Osteoblast (primary cell): ENCODE data around the gene S100A7. TPM values are rescaled to one million over a fixed set of nuclear protein-coding genes. Genes with fewer than 3 reads are reported as not detected.
"Not testable (repeated sequence)": the region's sequence is repeated elsewhere in the genome, so short reads cannot be mapped to it uniquely, and the experiment has no call there.

ENCODE experiments used
- DNase-seq: peaks from one replicate; pipeline ENCODE4 v3.0.0; 2011; ENCODE audit warnings: low spot score, mixed read lengths; ENCODE audit not compliant: insufficient read length; ENCODE audit errors: missing footprints
- H2AFZ ChIP-seq: 2 replicates; pipeline ENCODE4 v1.6.0; 2011; ENCODE audit warnings: mild to moderate bottlenecking, low read length
- H3K27ac ChIP-seq: 2 replicates; pipeline ENCODE4 v1.5.1; 2011; ENCODE audit warnings: mild to moderate bottlenecking, low read depth, low read length, moderate library complexity
- H3K27me3 ChIP-seq: 2 replicates; pipeline ENCODE4 v1.6.0; 2012; ENCODE audit warnings: mild to moderate bottlenecking, control low read depth, inconsistent platforms, low read length, moderate library complexity; ENCODE audit not compliant: insufficient read depth
- H3K36me3 ChIP-seq: 2 replicates; pipeline ENCODE4 v1.5.1; 2011; ENCODE audit warnings: mild to moderate bottlenecking, low read length, control low read depth, moderate library complexity; ENCODE audit not compliant: insufficient read depth
- H3K4me1 ChIP-seq: 2 replicates; pipeline ENCODE4 v1.5.1; 2011; ENCODE audit warnings: mild to moderate bottlenecking, low read length, control low read depth, moderate library complexity; ENCODE audit not compliant: insufficient read depth
- H3K4me2 ChIP-seq: 2 replicates; pipeline ENCODE4 v1.6.0; 2011; ENCODE audit warnings: mild to moderate bottlenecking, low read length; ENCODE audit not compliant: insufficient read depth
- H3K4me3 ChIP-seq: fragments of 200-600 bp; sonication (generic); 3 replicates; pipeline ENCODE4 v1.5.1; 2012; ENCODE audit warnings: mild to moderate bottlenecking, low read length, inconsistent platforms; ENCODE audit not compliant: insufficient read depth
- H3K79me2 ChIP-seq: 2 replicates; pipeline ENCODE4 v1.6.0; 2012; ENCODE audit warnings: mild to moderate bottlenecking, low read length, control low read depth, inconsistent platforms; ENCODE audit not compliant: insufficient read depth
- H3K9me3 ChIP-seq: 2 replicates; pipeline ENCODE4 v1.5.1; 2011; ENCODE audit warnings: low read depth, low read length, control low read depth
- H4K20me1 ChIP-seq: 2 replicates; pipeline ENCODE4 v1.6.0; 2012; ENCODE audit warnings: mild to moderate bottlenecking, low read length, control low read depth; ENCODE audit not compliant: insufficient read depth
- total RNA-seq: library from RNA; depleted of rRNA; stranded (reverse); fragments of >200 nt; gene quantifications from 2 replicates; pipeline ENCODE4 v1.2.3, GENCODE V29; 2012
- TF ChIP-seq, protein P1 (sequence below): IDR thresholded peaks from 2 replicates; pipeline ENCODE4 v1.5.1; 2011; ENCODE audit warnings: mild to moderate bottlenecking, low read depth, low read length, moderate library complexity; ENCODE audit errors: extremely low read depth

The S100A7 gene
- total RNA-seq, 1 donor, result not detected

DNA sequence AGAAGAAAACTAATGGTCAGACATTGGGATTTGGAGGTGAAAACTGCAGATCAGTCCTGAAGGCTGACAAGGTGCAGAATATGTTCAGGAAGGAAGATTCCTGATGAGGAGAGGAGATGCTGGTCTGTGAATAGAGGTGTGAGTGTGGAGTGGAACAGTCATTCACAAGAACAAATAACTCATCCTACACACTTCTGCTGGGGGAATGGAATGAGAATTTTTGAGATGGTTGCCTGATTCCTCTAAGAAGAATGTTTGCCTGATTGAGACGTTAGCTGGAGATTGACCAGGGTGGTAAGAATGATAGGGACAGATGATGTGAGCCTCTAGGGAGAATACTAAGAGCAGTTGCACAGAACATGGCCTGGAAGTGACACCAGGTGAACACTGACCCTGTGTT is 4.1 kb downstream of the S100A7 start:
- Histone ChIP-seq H3K4me3 (no peak overlapping the region), H3K79me2 (no peaks in the 10 kb centered on the region), H3K27me3 (peaks cover under 1% of the 10 kb centered on the region), H2AFZ (no peak overlapping the region), H3K27ac (no peak overlapping the region), H4K20me1 (no peaks in the 10 kb centered on the region), H3K36me3 (no peaks in the 10 kb centered on the region), H3K4me1 (no peaks in the 10 kb centered on the region), H3K9me3 (no peaks in the 10 kb centered on the region), H3K4me2 (no peak overlapping the region)
- TF ChIP-seq, protein P1, sequence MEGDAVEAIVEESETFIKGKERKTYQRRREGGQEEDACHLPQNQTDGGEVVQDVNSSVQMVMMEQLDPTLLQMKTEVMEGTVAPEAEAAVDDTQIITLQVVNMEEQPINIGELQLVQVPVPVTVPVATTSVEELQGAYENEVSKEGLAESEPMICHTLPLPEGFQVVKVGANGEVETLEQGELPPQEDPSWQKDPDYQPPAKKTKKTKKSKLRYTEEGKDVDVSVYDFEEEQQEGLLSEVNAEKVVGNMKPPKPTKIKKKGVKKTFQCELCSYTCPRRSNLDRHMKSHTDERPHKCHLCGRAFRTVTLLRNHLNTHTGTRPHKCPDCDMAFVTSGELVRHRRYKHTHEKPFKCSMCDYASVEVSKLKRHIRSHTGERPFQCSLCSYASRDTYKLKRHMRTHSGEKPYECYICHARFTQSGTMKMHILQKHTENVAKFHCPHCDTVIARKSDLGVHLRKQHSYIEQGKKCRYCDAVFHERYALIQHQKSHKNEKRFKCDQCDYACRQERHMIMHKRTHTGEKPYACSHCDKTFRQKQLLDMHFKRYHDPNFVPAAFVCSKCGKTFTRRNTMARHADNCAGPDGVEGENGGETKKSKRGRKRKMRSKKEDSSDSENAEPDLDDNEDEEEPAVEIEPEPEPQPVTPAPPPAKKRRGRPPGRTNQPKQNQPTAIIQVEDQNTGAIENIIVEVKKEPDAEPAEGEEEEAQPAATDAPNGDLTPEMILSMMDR, result no peak
- DNase-seq, result no peak

DNA sequence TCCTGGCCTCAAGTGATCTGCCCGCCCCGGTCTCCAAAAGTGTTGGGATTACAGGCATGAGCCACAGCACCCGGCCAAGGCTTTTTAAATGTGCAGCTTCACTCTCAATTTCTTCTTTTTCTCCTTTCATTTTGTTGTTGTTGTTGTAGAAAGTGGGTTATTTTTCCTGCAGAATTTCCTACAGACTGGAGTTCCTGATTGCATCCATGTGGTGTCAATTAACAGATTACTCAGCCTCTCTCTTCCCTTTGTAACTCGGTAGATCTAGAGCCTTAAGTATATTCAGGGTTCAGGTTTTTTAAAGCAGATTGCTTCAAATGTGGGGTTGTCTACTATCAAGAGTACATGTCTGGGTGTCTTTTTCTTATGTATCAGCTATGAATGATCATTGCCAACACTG is 11.6 kb downstream of the S100A7 start:
- not testable (repeated sequence) for H4K20me1 ChIP-seq, H3K4me2 ChIP-seq, H3K9me3 ChIP-seq, H3K4me1 ChIP-seq, H2AFZ ChIP-seq, H3K27ac ChIP-seq, H3K4me3 ChIP-seq, DNase-seq, H3K79me2 ChIP-seq, H3K27me3 ChIP-seq, H3K36me3 ChIP-seq

DNA sequence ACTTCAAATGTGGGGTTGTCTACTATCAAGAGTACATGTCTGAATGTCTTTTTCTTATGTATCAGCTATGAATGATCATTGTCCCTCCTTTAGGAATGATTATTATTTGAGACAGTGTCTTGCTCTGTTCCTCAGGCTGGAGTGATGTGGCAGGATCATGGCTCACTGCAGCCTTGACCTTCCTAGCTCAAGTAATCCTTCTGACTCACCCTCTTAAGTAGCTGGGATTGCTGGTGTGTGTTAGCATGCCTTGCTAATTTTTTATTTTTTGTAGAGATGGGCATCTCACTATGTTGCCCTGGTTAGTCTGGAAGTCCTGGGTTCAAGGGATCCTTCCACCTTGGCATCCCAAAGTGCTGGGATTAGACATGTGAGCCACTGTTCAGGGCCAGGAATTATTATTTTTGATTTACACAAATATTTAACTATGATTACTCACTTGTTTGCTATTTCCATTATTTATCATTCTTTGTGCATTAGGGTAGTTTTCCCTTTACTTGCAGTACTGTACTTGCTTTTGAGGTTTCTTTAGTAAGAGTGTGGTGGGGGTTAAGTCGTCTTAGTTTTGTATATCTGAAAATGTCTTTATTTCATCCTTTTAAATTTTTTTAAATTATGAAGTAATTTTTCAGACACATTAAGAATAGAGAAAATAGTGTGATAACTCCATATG is 12.8 kb downstream of the S100A7 start:
- no peaks in the 10 kb centered on the region for H4K20me1 ChIP-seq
- no peak overlapping the region for H3K27ac ChIP-seq
- H2AFZ ChIP-seq, result no peak overlapping the region
- no peaks in the 10 kb centered on the region for H3K9me3 ChIP-seq
- H3K4me2 ChIP-seq, result no peak overlapping the region
- TF ChIP-seq, protein P1, result no peak
- peak; percentile 87 for DNase-seq
- H3K27me3 ChIP-seq, result peaks cover 3% of the 10 kb centered on the region
- H3K4me3 ChIP-seq, result no peak overlapping the region
- peaks cover 6% of the 10 kb centered on the region for H3K4me1 ChIP-seq
- no peaks in the 10 kb centered on the region for H3K79me2 ChIP-seq
- no peaks in the 10 kb centered on the region for H3K36me3 ChIP-seq

- Histone ChIP-seq H3K79me2 (no peaks in the 10 kb centered on the region), H3K9me3 (no peaks in the 10 kb centered on the region), H3K4me3 (no peak overlapping the region), H3K4me2 (no peak overlapping the region), H3K27me3 (peaks cover 3% of the 10 kb centered on the region), H3K36me3 (no peaks in the 10 kb centered on the region), H2AFZ (no peak overlapping the region), H3K4me1 (peaks cover 6% of the 10 kb centered on the region), H4K20me1 (no peaks in the 10 kb centered on the region), H3K27ac (no peak overlapping the region)
- no peak for DNase-seq
- TF ChIP-seq, protein P1, result no peak
These were observed 16.4 kb downstream of the S100A7 start for GRCh38 chr1:153444078-153444477.
